Left forelimb (tissue), 1 donor: ENCODE data around the gene ROM1.
"Not testable (repeated sequence)": the region's sequence is repeated elsewhere in the genome, so short reads cannot be mapped to it uniquely, and the experiment has no call there.

Experiments used
- DNase-seq: peaks from one replicate; pipeline ENCODE4 v3.0.0-alpha.2; 2018; ENCODE audit warnings: low spot score

Gene ROM1

GRCh38 chr11:62612366-62613290 is at the start of gene ROM1, which contains the start of gene EML3:
Gene ROM1 (plus strand): TSS chr11:62613257. CDS start chr11:62613282, 25 bp downstream.
Gene EML3 (minus strand): TSS chr11:62612775. CDS start chr11:62612457, 318 bp downstream.
- DNase-seq = peak; percentile 93

- DNase-seq = no peak
Observed at GRCh38 chr11:62565100-62565802, 47.8 kb upstream of the ROM1 start.

- no peak for DNase-seq
Observed at GRCh38 chr11:62566247-62566646, 46.8 kb upstream of the ROM1 start.

- DNase-seq = no peak
Observed at GRCh38 chr11:62567018-62567633, 45.9 kb upstream of the ROM1 start.

GRCh38 chr11:62569611-62570010 is 43.4 kb upstream of the ROM1 start:
- DNase-seq = no peak

GRCh38 chr11:62570903-62571302 is 42.2 kb upstream of the ROM1 start:
- not testable (repeated sequence) for DNase-seq

GRCh38 chr11:62571493-62571892 is 41.6 kb upstream of the ROM1 start:
- DNase-seq = not testable (repeated sequence)

GRCh38 chr11:62572431-62572830 is 40.6 kb upstream of the ROM1 start:
- DNase-seq = no peak

- no peak for DNase-seq
Observed at GRCh38 chr11:62573006-62573591, 40.0 kb upstream of the ROM1 start.

GRCh38 chr11:62573592-62574362 is 39.3 kb upstream of the ROM1 start, which contains the start of gene EEF1G:
Gene EEF1G (minus strand): TSS chr11:62573891. CDS start chr11:62573842, 49 bp downstream.
- peak; percentile 99 for DNase-seq

GRCh38 chr11:62574363-62575071 is 38.5 kb upstream of the ROM1 start:
- DNase-seq = no peak

GRCh38 chr11:62575156-62575555 is 37.9 kb upstream of the ROM1 start:
- no peak for DNase-seq

- DNase-seq = no peak
Observed at GRCh38 chr11:62575837-62576236, 37.2 kb upstream of the ROM1 start.

- no peak for DNase-seq
Observed at GRCh38 chr11:62577046-62577714, 35.9 kb upstream of the ROM1 start.

- DNase-seq = no peak
Observed at GRCh38 chr11:62578541-62578940, 34.5 kb upstream of the ROM1 start.

GRCh38 chr11:62579252-62579651 is 33.8 kb upstream of the ROM1 start:
- DNase-seq = no peak

GRCh38 chr11:62580959-62581715 is 31.9 kb upstream of the ROM1 start:
- no peak for DNase-seq

- not testable (repeated sequence) for DNase-seq
Observed at GRCh38 chr11:62581735-62582134, 31.3 kb upstream of the ROM1 start.

- not testable (repeated sequence) for DNase-seq
Observed at GRCh38 chr11:62585356-62585755, 27.7 kb upstream of the ROM1 start.
